LHCN-M2 (cell line): ENCODE data around the gene CD3E. TPM values are rescaled to one million over a fixed set of nuclear protein-coding genes. Genes with fewer than 3 reads are reported as not detected.

Experiments used
- DNase-seq: peaks from one replicate; pipeline ENCODE4 v3.0.0-alpha.2; 2012; ENCODE audit warnings: low read depth
- polyA plus RNA-seq: library from polyadenylated mRNA; unstranded; fragments of >200 nt; gene quantifications from one replicate; pipeline ENCODE4 v1.2.1, GENCODE V29; 2012; ENCODE audit warnings: missing spikeins
- total RNA-seq: library from RNA; depleted of rRNA; stranded (reverse); fragments of >200 nt; gene quantifications from 2 replicates; pipeline ENCODE4 v1.2.3, GENCODE V29; 2014; rRNA removed

The CD3E gene
- total RNA-seq: not detected in 2 replicates
- not detected for polyA plus RNA-seq

- no peak for DNase-seq
Observed at GRCh38 chr11:118304568-118305248, at the start of gene CD3E. TSS of gene CD3E (plus strand) at chr11:118304730. CDS start at chr11:118304953, 223 bp downstream.

- no peak for DNase-seq
Observed at GRCh38 chr11:118258410-118258809, 46.1 kb upstream of the CD3E start.

GRCh38 chr11:118259138-118259537 lies 45.4 kb upstream of the CD3E start:
- no peak for DNase-seq

- DNase-seq: no peak
Observed at GRCh38 chr11:118260353-118260752, 44.2 kb upstream of the CD3E start.

- DNase-seq: no peak
Observed at GRCh38 chr11:118263112-118263511, 41.4 kb upstream of the CD3E start.

- no peak for DNase-seq
Observed at GRCh38 chr11:118263695-118264568, 40.6 kb upstream of the CD3E start, which contains the start of gene MPZL2. TSS of gene MPZL2 (minus strand) at chr11:118264297. CDS start at chr11:118264153, 144 bp downstream.

GRCh38 chr11:118264569-118265465 lies 39.7 kb upstream of the CD3E start:
- no peak for DNase-seq

GRCh38 chr11:118265954-118266353 lies 38.6 kb upstream of the CD3E start:
- DNase-seq: no peak

GRCh38 chr11:118267486-118267885 lies 37.0 kb upstream of the CD3E start:
- DNase-seq: no peak

GRCh38 chr11:118272001-118272400 lies 32.5 kb upstream of the CD3E start:
- DNase-seq: no peak

- no peak for DNase-seq
Observed at GRCh38 chr11:118274186-118274585, 30.3 kb upstream of the CD3E start.

- no peak for DNase-seq
Observed at GRCh38 chr11:118275176-118275575, 29.4 kb upstream of the CD3E start.

GRCh38 chr11:118276422-118276821 lies 28.1 kb upstream of the CD3E start:
- DNase-seq: no peak

GRCh38 chr11:118277312-118277711 lies 27.2 kb upstream of the CD3E start:
- no peak for DNase-seq

- DNase-seq: no peak
Observed at GRCh38 chr11:118281284-118281683, 23.2 kb upstream of the CD3E start.

GRCh38 chr11:118282606-118283005 lies 21.9 kb upstream of the CD3E start:
- DNase-seq: no peak

- no peak for DNase-seq
Observed at GRCh38 chr11:118283037-118283636, 21.4 kb upstream of the CD3E start.

- no peak for DNase-seq
Observed at GRCh38 chr11:118283756-118284350, 20.7 kb upstream of the CD3E start.

GRCh38 chr11:118286545-118286944 lies 18.0 kb upstream of the CD3E start:
- DNase-seq: no peak

GRCh38 chr11:118287006-118287405 lies 17.5 kb upstream of the CD3E start:
- no peak for DNase-seq

- no peak for DNase-seq
Observed at GRCh38 chr11:118289401-118289800, 15.1 kb upstream of the CD3E start.
